GM12801 (cell line): ENCODE results near the gene TES.

Experiments
- CTCF ChIP-seq: IDR thresholded peaks from one replicate; pipeline ENCODE4 v1.5.1; 2011; ENCODE audit warnings: control low read depth; ENCODE audit not compliant: insufficient read length; ENCODE audit errors: extremely low read depth

Gene TES

GRCh38 chr7:116194115-116194514 is 16.2 kb upstream of the TES start:
- no peak for TF ChIP-seq CTCF

GRCh38 chr7:116195451-116195850 is 14.9 kb upstream of the TES start:
- TF ChIP-seq CTCF = no peak

GRCh38 chr7:116196947-116197346 is 13.4 kb upstream of the TES start:
- TF ChIP-seq CTCF = no peak

- no peak for TF ChIP-seq CTCF
Measured at GRCh38 chr7:116197360-116197759, 13.0 kb upstream of the TES start.

- no peak for TF ChIP-seq CTCF
Measured at GRCh38 chr7:116198748-116199410, 11.5 kb upstream of the TES start.

- TF ChIP-seq CTCF = no peak
Measured at GRCh38 chr7:116200963-116201362, 9.4 kb upstream of the TES start.

GRCh38 chr7:116206141-116206540 is 4.2 kb upstream of the TES start:
- no peak for TF ChIP-seq CTCF
